Endothelial cell of umbilical vein (primary cell): ENCODE data around the gene CDYL. TPM values are rescaled to one million over a fixed set of nuclear protein-coding genes. Genes with fewer than 3 reads are reported as not detected.

Experiments used
- BruUV-seq: library from RNA; stranded (reverse); fragments of 400-500 nt; replicated peaks from 2 replicates; lab custom pipeline; 2021; lab: Mats Ljungman, UMichigan
- CTCF ChIA-PET: fragments of 300-600, 350-600 bp; sonication (Branson Sonifier 250); formaldehyde crosslinking; loops from one replicate; lab custom pipeline; 2021; ENCODE audit warnings: antibody characterized with exemption, inconsistent platforms; lab: Charles Lee
- POLR2A ChIA-PET: fragments of 300-600, 350-600 bp; sonication (Branson Sonifier 250); formaldehyde crosslinking; loops from one replicate; lab custom pipeline; 2021; ENCODE audit warnings: antibody characterized with exemption, inconsistent platforms; lab: Charles Lee
- DNase-seq: peaks from one replicate; pipeline ENCODE4 v3.0.0-alpha.2; 2011; ENCODE audit warnings: low read depth, low spot score
- FAIRE-seq: peaks from 2 replicates; lab custom pipeline; 2011; peaks lifted over from hg19 to GRCh38; lab: Jason Lieb, UNC
- H2AFZ ChIP-seq: 2 replicates; pipeline ENCODE4 v1.6.0; 2012; ENCODE audit warnings: low read depth, low read length, control low read depth, inconsistent platforms
- H3K27ac ChIP-seq: 2 replicates; pipeline ENCODE4 v1.5.1; 2011; ENCODE audit warnings: low read depth, mild to moderate bottlenecking, control low read depth, low read length, moderate library complexity; ENCODE audit not compliant: insufficient read depth
- H3K27me3 ChIP-seq, 2 experiments: 2 replicates each; pipeline versions ENCODE4 v1.6.0 to v1.6.1; 2011; ENCODE audit warnings: low read length in 2 of 2, mixed read lengths in 1 of 2; ENCODE audit not compliant: control insufficient read depth in 2 of 2, insufficient read depth in 2 of 2
- H3K36me3 ChIP-seq, 2 experiments: 2 replicates in 1 of 2; 3 replicates in 1 of 2; pipeline ENCODE4 v1.5.1; 2011; ENCODE audit warnings: low read length in 2 of 2, mild to moderate bottlenecking in 1 of 2, moderate library complexity in 1 of 2; ENCODE audit not compliant: control insufficient read depth in 2 of 2, insufficient read depth in 2 of 2; ENCODE audit errors: extremely low read depth in 1 of 2
- H3K4me1 ChIP-seq: 3 replicates; pipeline ENCODE4 v1.5.1; 2011; ENCODE audit warnings: mild to moderate bottlenecking, low read length; ENCODE audit not compliant: control insufficient read depth, insufficient read depth; ENCODE audit errors: extremely low read depth
- H3K4me2 ChIP-seq: 2 replicates; pipeline ENCODE4 v1.6.1; 2011; ENCODE audit warnings: low read length, control low read depth, mixed read lengths; ENCODE audit not compliant: insufficient read depth
- H3K4me3 ChIP-seq, 3 experiments: fragments of 200-600 bp in 1 of 3; sonication (generic), shearing (Covaris generic) in 1 of 3; replicated peaks in 1 of 3; 2 replicates each; pipeline ENCODE4 v1.5.1; 2011 to 2016; ENCODE audit warnings: control low read depth in 3 of 3, low read length in 3 of 3, mild to moderate bottlenecking in 2 of 3, inconsistent platforms in 1 of 3, low read depth in 1 of 3, moderate library complexity in 1 of 3; ENCODE audit not compliant: insufficient read depth in 1 of 3
- H3K79me2 ChIP-seq: 2 replicates; pipeline ENCODE4 v1.6.0; 2012; ENCODE audit warnings: low read length, inconsistent platforms; ENCODE audit not compliant: control insufficient read depth, insufficient read depth
- H3K9ac ChIP-seq: replicated peaks from 2 replicates; pipeline ENCODE3; 2011; ENCODE audit warnings: low read length, control low read depth; ENCODE audit not compliant: insufficient read depth; ENCODE audit errors: extremely low read depth
- H3K9me1 ChIP-seq: replicated peaks from 3 replicates; pipeline ENCODE4 v1.6.0; 2011; ENCODE audit warnings: mild to moderate bottlenecking, low read length; ENCODE audit not compliant: control insufficient read depth, insufficient read depth; ENCODE audit errors: extremely low read depth
- H3K9me3 ChIP-seq: replicated peaks from 2 replicates; pipeline ENCODE4 v1.5.1; 2012; ENCODE audit warnings: low read length, inconsistent platforms; ENCODE audit not compliant: control insufficient read depth, insufficient read depth
- H4K20me1 ChIP-seq: replicated peaks from 2 replicates; pipeline ENCODE3; 2011; ENCODE audit warnings: mild to moderate bottlenecking, low read length; ENCODE audit not compliant: control insufficient read depth, insufficient read depth; ENCODE audit errors: extremely low read depth
- EZH2 ChIP-seq: IDR thresholded peaks from 2 replicates; pipeline ENCODE4 v1.6.1; 2012; ENCODE audit warnings: borderline replicate concordance, low read depth, mild to moderate bottlenecking, moderate library complexity, low read length, inconsistent platforms; ENCODE audit not compliant: severe bottlenecking
- FOS ChIP-seq: IDR thresholded peaks from 2 replicates; pipeline ENCODE4 v1.6.1; 2011; ENCODE audit warnings: mild to moderate bottlenecking, low read length, moderate library complexity, borderline replicate concordance; ENCODE audit not compliant: insufficient read depth
- GATA2 ChIP-seq: IDR thresholded peaks from 2 replicates; pipeline ENCODE4 v1.7.0; 2011; ENCODE audit warnings: low read depth, mild to moderate bottlenecking, moderate library complexity, mixed read lengths, low read length; ENCODE audit not compliant: insufficient read length, insufficient read depth
- JUN ChIP-seq: IDR thresholded peaks from 2 replicates; pipeline ENCODE4 v1.6.1; 2011; ENCODE audit warnings: borderline replicate concordance, low read depth; ENCODE audit not compliant: insufficient read length, insufficient read depth
- MYC ChIP-seq: IDR thresholded peaks from one replicate; pipeline ENCODE4 v1.6.1; 2011; ENCODE audit warnings: mild to moderate bottlenecking, low read depth, low read length
- POLR2A ChIP-seq: IDR thresholded peaks from 2 replicates; pipeline ENCODE4 v1.6.1; 2012; ENCODE audit warnings: low read depth, mild to moderate bottlenecking, control low read depth, low read length
- POLR2AphosphoS5 ChIP-seq: IDR thresholded peaks from 2 replicates; pipeline ENCODE4 v1.6.1; 2012; ENCODE audit warnings: low read depth, mild to moderate bottlenecking, control low read depth, low read length, moderate library complexity; ENCODE audit not compliant: insufficient read depth
- dilution Hi-C: fragments of 300-500 bp; cut with MboI; formaldehyde crosslinking; loops from one replicate; pipeline ENCODE4 v1.15.0; 2019; ENCODE audit warnings: low sequenced_read_pairs; ENCODE audit not compliant: extremely low pct_ligation_motif_present
- intact Hi-C: fragments of 100-400 bp; cut with micrococcal nuclease; formaldehyde crosslinking; loops from one replicate; pipeline ENCODE4 v1.10.0; 2022
- polyA plus RNA-seq, 4 experiments: library from polyadenylated mRNA; depleted of rRNA in 3 of 4; stranded (reverse) in 3 of 4; unstranded in 1 of 4; fragments of >200 nt; gene quantifications; 2 replicates each; pipeline versions ENCODE4 v1.2.1 to v1.2.3, GENCODE V29; 2011 to 2012; ENCODE audit warnings: missing spikeins in 1 of 4
- total RNA-seq: library from RNA; stranded (reverse); gene quantifications from 2 replicates; pipeline ENCODE4 v1.2.3, GENCODE V29; 2021
- TF ChIP-seq, protein P1 (sequence below): IDR thresholded peaks from 2 replicates; pipeline ENCODE4 v1.6.1; 2011; ENCODE audit not compliant: insufficient read depth, insufficient read length
- TF ChIP-seq, protein P2 (sequence below), 2 donors: IDR thresholded peaks; 1 replicate in 1 of 2; 2 replicates in 1 of 2; pipeline ENCODE4 v1.5.1; 2011; ENCODE audit warnings: low read length in 2 of 2, mild to moderate bottlenecking in 2 of 2, moderate library complexity in 2 of 2, control low read depth in 1 of 2, inconsistent platforms in 1 of 2, low read depth in 1 of 2; ENCODE audit not compliant: insufficient read depth in 1 of 2; ENCODE audit errors: extremely low read depth in 1 of 2

Gene CDYL
- total and polyA plus RNA-seq, 2 donors (not counting 3 experiments of a cell fraction or from before 2014, with no cell fraction given): 10.2 to 35.6 TPM

DNA sequence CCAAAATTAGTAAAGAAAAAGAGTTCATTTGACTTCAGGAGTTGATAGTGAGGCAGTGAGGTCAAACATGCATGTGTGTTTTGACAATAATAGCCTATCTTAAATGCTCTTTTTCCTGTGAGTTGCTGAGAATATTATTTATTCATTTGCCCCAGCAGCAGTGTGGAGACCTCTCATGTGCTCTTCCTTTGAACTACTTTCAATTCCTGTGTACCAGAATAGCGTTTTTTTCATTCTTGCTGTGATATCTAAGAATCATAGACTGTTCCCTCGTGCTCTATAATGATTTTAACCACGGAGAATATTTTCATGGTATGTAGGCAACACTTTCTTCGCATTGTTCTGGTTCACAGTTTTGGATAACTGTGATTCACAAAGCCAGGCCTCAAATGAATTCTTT lies 5.2 kb downstream of the CDYL start:
- H4K20me1 ChIP-seq: peaks cover 6% of the 10 kb centered on the region
- FAIRE-seq: no peak
- POLR2A ChIA-PET: no interaction called here

More for the DNA sequence above, 5.2 kb downstream of the CDYL start:
- intact Hi-C loops: no loop called here
- Histone ChIP-seq H2AFZ (no peak overlapping the region), H3K4me3 (no peak overlapping the region), H3K9ac (no peak overlapping the region), H3K9me1 (no peaks in the 10 kb centered on the region), H3K27me3 (no peaks in the 10 kb centered on the region), H3K79me2 (peaks cover 83% of the 10 kb centered on the region), H3K4me2 (no peak overlapping the region), H3K9me3 (no peaks in the 10 kb centered on the region), H3K36me3 (no peaks in the 10 kb centered on the region), H3K27ac (no peak overlapping the region), H3K4me1 (peaks cover 9% of the 10 kb centered on the region)
- BruUV-seq: no TSS peak
- CTCF ChIA-PET: interaction anchor here (1.5 kb wide), 1 partner anchor 8 kb away, joined by 8 read pairs; no protein-coding TSS in a partner anchor
- TF ChIP-seq POLR2AphosphoS5 (no peak), MYC (no peak), JUN (no peak), FOS (no peak), POLR2A (no peak), EZH2 (no peak), GATA2 (no peak)
- TF ChIP-seq, protein P1, sequence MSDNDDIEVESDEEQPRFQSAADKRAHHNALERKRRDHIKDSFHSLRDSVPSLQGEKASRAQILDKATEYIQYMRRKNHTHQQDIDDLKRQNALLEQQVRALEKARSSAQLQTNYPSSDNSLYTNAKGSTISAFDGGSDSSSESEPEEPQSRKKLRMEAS: no peak
- TF ChIP-seq, protein P2, sequence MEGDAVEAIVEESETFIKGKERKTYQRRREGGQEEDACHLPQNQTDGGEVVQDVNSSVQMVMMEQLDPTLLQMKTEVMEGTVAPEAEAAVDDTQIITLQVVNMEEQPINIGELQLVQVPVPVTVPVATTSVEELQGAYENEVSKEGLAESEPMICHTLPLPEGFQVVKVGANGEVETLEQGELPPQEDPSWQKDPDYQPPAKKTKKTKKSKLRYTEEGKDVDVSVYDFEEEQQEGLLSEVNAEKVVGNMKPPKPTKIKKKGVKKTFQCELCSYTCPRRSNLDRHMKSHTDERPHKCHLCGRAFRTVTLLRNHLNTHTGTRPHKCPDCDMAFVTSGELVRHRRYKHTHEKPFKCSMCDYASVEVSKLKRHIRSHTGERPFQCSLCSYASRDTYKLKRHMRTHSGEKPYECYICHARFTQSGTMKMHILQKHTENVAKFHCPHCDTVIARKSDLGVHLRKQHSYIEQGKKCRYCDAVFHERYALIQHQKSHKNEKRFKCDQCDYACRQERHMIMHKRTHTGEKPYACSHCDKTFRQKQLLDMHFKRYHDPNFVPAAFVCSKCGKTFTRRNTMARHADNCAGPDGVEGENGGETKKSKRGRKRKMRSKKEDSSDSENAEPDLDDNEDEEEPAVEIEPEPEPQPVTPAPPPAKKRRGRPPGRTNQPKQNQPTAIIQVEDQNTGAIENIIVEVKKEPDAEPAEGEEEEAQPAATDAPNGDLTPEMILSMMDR (IDR thresholded peaks at IDR 0.05; ENCODE audit: extremely low read depth in 1 of 2, insufficient read depth in 1 of 2, low read depth in 1 of 2, low read length in 2 of 2): no peak
- DNase-seq: no peak
- dilution Hi-C loops: no loop called here
